OCI-LY3 (cell line): ENCODE measurements around the gene CDC14B.

ENCODE experiments used
- EZH2phosphoT487 ChIP-seq: fragments of 200-600 bp; shearing (Covaris generic); IDR thresholded peaks from 2 replicates; pipeline ENCODE4 v1.6.1; 2018; ENCODE audit warnings: antibody characterized with exemption, mixed run types, low read depth
- TF ChIP-seq, protein P1 (sequence below): fragments of 200-600, 300-600 bp; sonication (generic); IDR thresholded peaks from 2 replicates; pipeline ENCODE4 v1.5.1; 2014; ENCODE audit warnings: antibody characterized with exemption, low read length, low read depth

DNA sequence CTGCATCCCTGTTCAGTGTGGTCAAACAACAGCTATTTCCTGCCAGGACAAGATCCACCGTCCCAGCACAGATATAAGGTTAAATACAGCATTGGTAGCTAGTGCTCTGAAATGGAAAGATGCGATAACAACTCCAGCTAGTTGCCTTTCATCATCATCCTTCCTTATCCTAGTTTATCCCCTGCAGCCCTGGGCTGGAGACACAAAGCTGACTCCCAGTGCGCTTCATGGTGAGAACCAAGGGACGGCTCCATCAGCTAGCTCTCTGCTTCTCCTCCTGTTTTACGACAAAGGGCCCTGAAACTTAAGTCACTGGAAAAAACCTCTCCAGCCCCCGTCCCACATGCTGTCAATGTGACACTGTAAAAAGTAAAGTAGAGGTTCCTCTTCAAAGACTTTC, 37.9 kb downstream of the CDC14B start:
- TF ChIP-seq, protein P1, sequence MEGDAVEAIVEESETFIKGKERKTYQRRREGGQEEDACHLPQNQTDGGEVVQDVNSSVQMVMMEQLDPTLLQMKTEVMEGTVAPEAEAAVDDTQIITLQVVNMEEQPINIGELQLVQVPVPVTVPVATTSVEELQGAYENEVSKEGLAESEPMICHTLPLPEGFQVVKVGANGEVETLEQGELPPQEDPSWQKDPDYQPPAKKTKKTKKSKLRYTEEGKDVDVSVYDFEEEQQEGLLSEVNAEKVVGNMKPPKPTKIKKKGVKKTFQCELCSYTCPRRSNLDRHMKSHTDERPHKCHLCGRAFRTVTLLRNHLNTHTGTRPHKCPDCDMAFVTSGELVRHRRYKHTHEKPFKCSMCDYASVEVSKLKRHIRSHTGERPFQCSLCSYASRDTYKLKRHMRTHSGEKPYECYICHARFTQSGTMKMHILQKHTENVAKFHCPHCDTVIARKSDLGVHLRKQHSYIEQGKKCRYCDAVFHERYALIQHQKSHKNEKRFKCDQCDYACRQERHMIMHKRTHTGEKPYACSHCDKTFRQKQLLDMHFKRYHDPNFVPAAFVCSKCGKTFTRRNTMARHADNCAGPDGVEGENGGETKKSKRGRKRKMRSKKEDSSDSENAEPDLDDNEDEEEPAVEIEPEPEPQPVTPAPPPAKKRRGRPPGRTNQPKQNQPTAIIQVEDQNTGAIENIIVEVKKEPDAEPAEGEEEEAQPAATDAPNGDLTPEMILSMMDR: no peak
- TF ChIP-seq EZH2phosphoT487: no peak
